Stimulated activated CD8-positive, alpha-beta memory T cell treated with anti-CD3 and anti-CD28 coated beads, Interleukin-15, amount 100 ng/mL, for 1 hour (primary cell): ENCODE results near the gene GOLGA1.
"Not testable (repeated sequence)": the region's sequence is repeated elsewhere in the genome, so short reads cannot be mapped to it uniquely, and the experiment has no call there.

Experiments used
- DNase-seq: peaks from one replicate; pipeline ENCODE4 v3.0.0-alpha.2; 2020; ENCODE audit warnings: low read depth

Gene GOLGA1, protein sequence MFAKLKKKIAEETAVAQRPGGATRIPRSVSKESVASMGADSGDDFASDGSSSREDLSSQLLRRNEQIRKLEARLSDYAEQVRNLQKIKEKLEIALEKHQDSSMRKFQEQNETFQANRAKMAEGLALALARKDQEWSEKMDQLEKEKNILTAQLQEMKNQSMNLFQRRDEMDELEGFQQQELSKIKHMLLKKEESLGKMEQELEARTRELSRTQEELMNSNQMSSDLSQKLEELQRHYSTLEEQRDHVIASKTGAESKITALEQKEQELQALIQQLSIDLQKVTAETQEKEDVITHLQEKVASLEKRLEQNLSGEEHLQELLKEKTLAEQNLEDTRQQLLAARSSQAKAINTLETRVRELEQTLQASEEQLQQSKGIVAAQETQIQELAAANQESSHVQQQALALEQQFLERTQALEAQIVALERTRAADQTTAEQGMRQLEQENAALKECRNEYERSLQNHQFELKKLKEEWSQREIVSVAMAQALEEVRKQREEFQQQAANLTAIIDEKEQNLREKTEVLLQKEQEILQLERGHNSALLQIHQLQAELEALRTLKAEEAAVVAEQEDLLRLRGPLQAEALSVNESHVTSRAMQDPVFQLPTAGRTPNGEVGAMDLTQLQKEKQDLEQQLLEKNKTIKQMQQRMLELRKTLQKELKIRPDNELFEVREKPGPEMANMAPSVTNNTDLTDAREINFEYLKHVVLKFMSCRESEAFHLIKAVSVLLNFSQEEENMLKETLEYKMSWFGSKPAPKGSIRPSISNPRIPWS

GRCh38 chr9:124940894-124941678 lies at the start of gene GOLGA1:
GOLGA1 (minus strand) TSS chr9:124941083; CDS start chr9:124938711, 2,372 bp downstream.
- peak; percentile 76 for DNase-seq

- DNase-seq, result no peak
These were observed 42.8 kb upstream of the GOLGA1 start for GRCh38 chr9:124983698-124984097.

DNA sequence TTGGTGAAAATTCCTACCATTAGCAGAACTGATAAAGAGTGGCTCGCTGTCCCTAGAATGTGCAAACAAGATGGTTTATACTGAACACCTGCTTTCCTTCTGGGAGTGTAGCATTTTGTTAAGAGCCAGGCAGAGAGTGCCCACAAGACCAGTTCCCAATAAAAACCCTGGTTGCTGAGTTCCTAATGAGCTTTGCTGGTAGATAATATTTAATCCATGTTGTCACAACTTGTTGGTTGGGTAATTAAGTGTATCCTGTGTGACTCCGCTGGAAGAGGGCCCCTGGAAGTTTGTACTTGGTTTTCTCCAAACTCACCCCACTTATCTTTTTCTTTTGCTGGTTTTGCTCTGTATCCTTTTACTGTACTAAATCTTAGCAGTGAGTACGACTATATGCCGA lies 39.5 kb upstream of the GOLGA1 start:
- no peak for DNase-seq

DNA sequence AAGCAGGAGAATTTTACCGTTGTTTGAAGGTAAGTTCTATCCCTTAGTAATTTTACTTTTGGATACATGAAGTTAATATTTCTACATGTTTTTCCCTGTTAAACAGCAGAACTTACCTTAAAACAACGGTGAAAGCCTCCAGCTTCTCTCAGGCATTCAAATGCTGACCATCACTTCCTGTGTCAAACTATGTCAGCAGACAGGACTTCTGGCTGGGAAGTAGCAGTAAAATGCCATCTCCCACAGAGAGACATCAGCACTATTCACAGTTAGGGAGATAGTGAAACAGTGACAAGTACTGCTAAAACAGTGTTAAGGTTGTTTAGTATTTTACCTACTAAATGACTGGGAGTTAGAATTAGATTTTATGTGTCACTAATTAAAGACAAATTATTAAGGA lies 34.2 kb upstream of the GOLGA1 start:
- DNase-seq, result no peak

GRCh38 chr9:124973807-124974206 lies 32.9 kb upstream of the GOLGA1 start:
- DNase-seq, result no peak

GRCh38 chr9:124972241-124972770 lies 31.4 kb upstream of the GOLGA1 start:
- DNase-seq, result no peak

DNA sequence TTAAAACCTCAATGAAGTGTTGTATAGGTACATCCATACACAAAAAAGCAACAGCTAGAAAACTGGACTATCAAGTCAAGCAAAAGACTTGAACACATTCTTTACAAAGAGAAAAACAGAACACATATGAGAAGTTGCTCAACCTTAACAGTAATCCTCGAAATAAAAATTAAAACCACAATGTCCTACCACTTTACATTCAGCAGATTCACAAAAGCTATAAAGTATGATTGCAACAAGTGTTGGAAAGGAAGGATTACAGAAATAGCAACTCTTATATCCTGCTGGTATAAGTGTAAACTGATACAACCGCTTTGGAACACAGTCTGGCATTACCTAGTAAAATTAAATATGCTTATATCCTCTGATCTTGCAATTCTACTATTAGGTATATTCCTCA lies 28.5 kb upstream of the GOLGA1 start:
- no peak for DNase-seq

DNA sequence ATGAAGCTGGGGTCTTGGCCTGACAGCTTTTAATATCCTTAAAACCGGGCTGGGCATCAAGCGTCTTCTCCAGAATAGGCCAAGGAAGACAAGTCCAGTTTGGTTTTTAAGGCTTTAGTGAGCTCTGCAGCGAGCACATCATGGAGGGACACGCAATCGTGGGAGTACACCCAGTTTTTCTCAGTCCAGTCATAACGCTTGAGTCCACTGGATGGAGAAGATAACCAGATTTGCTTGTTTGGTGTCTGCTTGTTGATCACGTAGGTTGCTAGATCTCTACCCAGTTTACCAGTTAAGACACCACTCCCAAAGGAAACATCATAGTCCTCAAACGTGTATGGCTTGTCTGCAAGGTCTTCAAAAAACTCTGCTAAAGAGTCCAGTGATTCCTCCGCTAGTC lies 27.4 kb upstream of the GOLGA1 start:
- no peak for DNase-seq

DNA sequence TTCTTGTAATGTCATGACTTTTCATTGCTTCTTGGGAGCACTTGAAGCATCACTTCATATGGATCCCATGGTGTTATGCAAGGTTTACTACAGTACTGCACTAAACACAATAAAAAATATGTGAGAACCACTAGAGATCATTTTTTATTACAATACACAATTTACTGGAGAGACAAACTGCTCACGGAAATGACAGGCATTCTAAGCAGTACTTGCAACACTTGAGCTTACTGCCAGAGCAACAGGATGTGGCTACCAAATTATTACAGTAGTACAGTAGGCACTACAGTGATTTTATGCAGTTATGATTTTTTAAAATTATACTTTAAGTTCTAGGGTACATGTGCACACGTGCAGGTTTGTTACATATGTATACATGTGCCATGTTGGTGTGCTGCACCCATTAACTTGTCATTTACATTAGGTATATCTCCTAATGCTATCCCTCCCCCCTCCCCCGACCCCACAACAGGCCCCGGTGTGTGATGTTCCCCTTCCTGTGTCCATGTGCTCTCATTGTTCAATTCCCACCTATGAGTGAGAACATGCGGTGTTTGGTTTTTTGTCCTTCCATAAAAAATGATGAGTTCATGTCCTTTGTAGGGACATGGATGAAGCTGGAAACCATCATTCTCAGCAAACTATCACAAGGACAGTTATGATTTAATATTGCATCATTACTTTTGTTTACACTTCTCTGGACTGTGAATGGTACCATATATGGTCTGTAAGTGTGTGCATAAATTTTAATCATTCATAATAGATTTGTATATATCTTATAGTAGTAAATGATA lies 25.1 kb upstream of the GOLGA1 start:
- not testable (repeated sequence) for DNase-seq

DNA sequence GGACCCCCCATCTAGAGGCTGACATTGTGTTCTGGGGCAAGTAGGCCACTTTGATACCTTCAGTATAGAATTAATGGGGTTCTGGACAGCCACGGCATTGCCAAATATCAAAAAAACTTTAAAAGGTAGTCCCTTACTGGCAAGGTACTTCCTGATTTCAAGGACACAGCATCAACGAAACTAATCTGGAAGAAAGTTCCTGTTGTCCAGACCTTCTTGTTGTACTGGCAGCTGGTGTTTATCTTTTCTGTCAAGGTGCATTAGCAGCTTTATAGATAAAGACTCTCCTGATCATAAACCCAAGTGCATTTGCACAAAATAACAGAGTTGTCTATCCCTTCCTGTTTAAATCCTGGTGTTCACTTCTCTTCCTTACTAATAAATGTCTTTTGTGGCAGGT lies 23.7 kb upstream of the GOLGA1 start:
- no peak for DNase-seq

DNA sequence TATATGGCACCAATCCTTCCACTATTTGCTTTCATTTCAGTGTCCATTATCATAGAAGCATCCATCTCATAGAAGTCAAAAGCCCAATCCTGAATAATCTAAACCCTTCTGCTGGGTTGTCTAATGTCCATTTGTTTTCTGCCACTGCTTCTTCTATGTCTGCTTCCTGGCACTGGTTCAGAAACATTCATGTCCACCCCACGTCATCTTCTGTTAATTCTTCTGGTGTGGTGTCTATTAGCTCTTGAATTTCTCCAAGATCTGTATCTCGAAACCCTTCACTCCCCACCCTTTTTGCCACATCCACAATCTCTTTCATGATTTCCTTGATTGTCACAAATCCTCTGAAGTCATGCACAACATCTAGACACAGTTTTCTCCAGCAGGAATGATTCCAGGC lies 23.2 kb upstream of the GOLGA1 start:
- DNase-seq, result no peak

DNA sequence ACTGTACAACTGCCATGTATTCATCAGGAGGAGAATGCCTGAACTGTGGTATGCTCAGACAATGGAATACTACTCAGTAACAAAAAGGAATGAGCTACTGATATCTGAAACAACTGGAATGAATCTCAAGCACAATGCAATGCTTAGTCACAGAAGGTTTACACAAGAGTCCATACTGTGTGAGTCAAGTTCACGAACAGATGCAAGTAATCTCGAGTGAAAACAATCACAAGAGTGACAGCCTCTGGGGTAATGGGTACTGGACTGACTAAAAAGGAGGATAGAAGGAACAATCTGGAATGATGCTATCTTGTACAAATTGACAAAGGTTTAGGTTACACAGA lies 19.5 kb upstream of the GOLGA1 start:
- DNase-seq, result no peak

- DNase-seq, result not testable (repeated sequence)
These were observed 19.0 kb upstream of the GOLGA1 start for GRCh38 chr9:124959671-124960408.

- DNase-seq, result no peak
These were observed 13.4 kb upstream of the GOLGA1 start for GRCh38 chr9:124954255-124954654.

- DNase-seq, result no peak
These were observed 9.3 kb upstream of the GOLGA1 start for GRCh38 chr9:124950050-124950718.

- DNase-seq, result no peak
These were observed 8.5 kb upstream of the GOLGA1 start for GRCh38 chr9:124949387-124949786.

DNA sequence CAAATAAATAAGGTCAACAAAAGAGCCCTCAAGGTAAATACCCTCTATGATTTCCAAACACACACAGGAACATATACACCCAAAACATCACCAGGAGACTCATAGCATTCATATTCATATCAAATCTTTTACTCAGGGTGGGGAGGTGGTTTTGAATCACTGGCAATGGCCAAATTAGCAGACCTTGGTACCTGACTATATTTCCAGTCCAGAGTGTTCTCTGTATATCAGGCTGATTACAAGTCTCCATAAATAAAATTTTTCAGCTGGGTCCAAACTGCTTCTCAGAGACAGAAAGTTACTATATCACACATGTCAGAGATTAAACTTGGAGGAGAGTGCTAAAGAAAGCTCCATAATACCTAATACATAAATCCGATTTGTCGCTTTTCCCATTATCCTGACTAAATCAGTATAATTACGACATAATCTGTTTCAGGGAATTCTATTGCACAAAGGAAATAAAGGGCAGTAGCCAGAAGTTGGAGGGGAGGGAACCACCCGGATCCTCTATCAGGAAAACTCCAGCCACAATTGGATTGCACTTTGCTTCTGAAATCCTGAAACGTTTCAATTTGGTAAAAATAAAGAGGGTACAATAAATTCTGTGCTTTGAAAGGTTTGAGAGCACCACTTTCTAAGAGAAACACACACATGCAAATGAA lies 7.0 kb upstream of the GOLGA1 start:
- no peak for DNase-seq

DNA sequence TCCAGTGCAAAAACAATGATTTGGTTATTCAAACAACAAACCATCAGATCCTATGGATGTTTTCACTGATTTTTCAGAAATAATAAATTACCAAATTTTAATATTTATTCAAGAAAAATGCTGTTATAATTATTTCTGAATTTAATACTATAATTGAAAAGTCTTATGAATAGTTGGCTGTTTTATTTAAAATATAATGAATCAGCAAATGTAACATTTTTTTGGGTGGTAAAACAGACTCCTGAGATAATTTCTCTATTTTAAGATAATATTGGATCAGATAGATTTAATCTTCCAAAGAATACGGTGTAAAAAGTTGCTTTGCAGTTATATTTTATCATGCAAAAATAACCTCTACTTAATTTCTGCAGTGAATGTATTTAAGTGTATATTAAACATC lies 5.3 kb upstream of the GOLGA1 start:
- no peak for DNase-seq

DNA sequence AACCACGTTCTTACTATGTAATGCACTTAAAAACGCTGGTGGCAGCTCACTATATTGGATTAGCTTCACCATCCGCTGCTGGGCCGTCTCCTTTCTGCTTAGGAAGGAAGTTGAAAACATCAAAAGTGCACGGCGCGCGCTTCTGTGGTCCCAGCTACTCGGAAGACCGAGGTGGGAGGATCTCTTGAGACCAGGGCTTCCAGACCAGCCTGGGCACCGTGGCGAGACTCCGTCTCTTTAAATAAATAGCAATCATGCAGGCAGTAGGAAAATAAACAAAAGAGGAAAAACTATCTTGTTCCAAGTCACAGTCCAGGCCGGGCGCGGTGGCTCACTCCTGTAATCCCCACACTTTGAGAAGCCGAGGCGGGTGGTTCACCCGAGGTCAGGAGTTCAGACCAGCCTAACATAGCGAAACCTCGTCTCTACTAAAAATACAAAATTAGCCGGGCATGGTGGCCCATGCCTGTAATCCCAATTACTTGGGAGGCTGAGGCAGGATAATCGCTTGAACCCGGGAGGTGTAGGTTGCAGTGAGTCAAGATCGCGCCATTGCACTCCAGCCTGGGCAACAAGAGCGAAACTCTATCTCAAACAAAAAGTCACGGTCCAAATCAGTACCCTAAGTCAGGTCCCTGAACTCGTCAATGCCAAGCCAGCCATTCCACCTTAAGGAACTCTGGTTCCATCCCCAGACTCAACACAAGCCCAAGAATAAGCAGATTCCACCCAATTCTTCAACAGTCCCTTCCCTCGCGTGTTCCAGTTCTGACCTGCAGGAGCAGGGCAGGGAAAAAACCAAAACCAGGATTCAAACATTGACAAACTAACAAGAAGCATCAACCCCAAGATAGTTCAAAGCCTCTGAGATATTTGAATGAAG lies 1.0 kb upstream of the GOLGA1 start:
- DNase-seq, result peak; percentile 43
